ACC112 (cell line): ENCODE results near the gene TMEM9.
A peak's percentile ranks its signal among the peaks of the same experiment; 100 is the strongest.

ENCODE experiments used
- H2AFZ ChIP-seq: fragments of 200-600 bp; sonication (generic); one replicate; pipeline ENCODE4 v1.6.0; 2017; ENCODE audit warnings: antibody characterized with exemption, low read length; ENCODE audit not compliant: unreplicated experiment
- H3K27ac ChIP-seq: fragments of 200-600 bp; sonication (generic); 2 replicates; pipeline ENCODE4 v1.5.1; 2014; ENCODE audit warnings: low read depth, mild to moderate bottlenecking, antibody characterized with exemption, low read length, moderate library complexity
- H3K27me3 ChIP-seq: fragments of 200-600 bp; sonication (generic); 2 replicates; pipeline ENCODE4 v1.6.1; 2014; ENCODE audit warnings: mild to moderate bottlenecking, antibody characterized with exemption, low read length, moderate library complexity, mixed read lengths; ENCODE audit not compliant: insufficient read depth
- H3K36me3 ChIP-seq: fragments of 200-600 bp; sonication (generic); 2 replicates; pipeline ENCODE4 v1.6.1; 2016; ENCODE audit warnings: mild to moderate bottlenecking, antibody characterized with exemption, low read length, moderate library complexity, mixed read lengths; ENCODE audit not compliant: insufficient read depth
- H3K4me1 ChIP-seq: fragments of 200-600 bp; sonication (generic); one replicate; pipeline ENCODE4 v1.6.1; 2016; ENCODE audit warnings: low read length, mixed read lengths; ENCODE audit not compliant: insufficient read depth, unreplicated experiment, control insufficient read depth
- H3K4me3 ChIP-seq: fragments of 200-600 bp; sonication (generic); 2 replicates; pipeline ENCODE4 v1.5.1; 2014; ENCODE audit warnings: mild to moderate bottlenecking, low read depth, low read length
- H3K79me2 ChIP-seq: fragments of 200-600 bp; sonication (generic); one replicate; pipeline ENCODE4 v1.6.0; 2016; ENCODE audit warnings: low read length; ENCODE audit not compliant: control insufficient read depth, unreplicated experiment, insufficient read depth

The TMEM9 gene

GRCh38 chr1:201185123-201185453 is 30.8 kb upstream of the TMEM9 start:
- Histone ChIP-seq H3K79me2 (no peaks in the 10 kb centered on the region), H3K36me3 (no peaks in the 10 kb centered on the region), H3K4me1 (peaks cover 13% of the 10 kb centered on the region), H3K27ac (no peak overlapping the region), H2AFZ (no peak overlapping the region), H3K4me3 (no peak overlapping the region), H3K27me3 (peaks cover 32% of the 10 kb centered on the region)

- H2AFZ ChIP-seq = peak overlapping the region; percentile 57
- H3K36me3 ChIP-seq = no peaks in the 10 kb centered on the region
- H3K27me3 ChIP-seq = peaks cover 37% of the 10 kb centered on the region
- no peak overlapping the region for H3K4me3 ChIP-seq
- peaks cover 13% of the 10 kb centered on the region for H3K4me1 ChIP-seq
- H3K27ac ChIP-seq = no peak overlapping the region
- H3K79me2 ChIP-seq = no peaks in the 10 kb centered on the region
These were observed 30.2 kb upstream of the TMEM9 start for GRCh38 chr1:201184307-201185122.

- H3K4me1 ChIP-seq = peaks cover 13% of the 10 kb centered on the region
- H3K27me3 ChIP-seq = peaks cover 44% of the 10 kb centered on the region
- no peak overlapping the region for H3K4me3 ChIP-seq
- no peaks in the 10 kb centered on the region for H3K36me3 ChIP-seq
- no peaks in the 10 kb centered on the region for H3K79me2 ChIP-seq
- no peak overlapping the region for H2AFZ ChIP-seq
- no peak overlapping the region for H3K27ac ChIP-seq
These were observed 29.5 kb upstream of the TMEM9 start for GRCh38 chr1:201183753-201184152.

GRCh38 chr1:201183209-201183608 is 28.9 kb upstream of the TMEM9 start:
- no peak overlapping the region for H3K27ac ChIP-seq
- H3K36me3 ChIP-seq = no peaks in the 10 kb centered on the region
- H3K4me1 ChIP-seq = peaks cover 13% of the 10 kb centered on the region
- H3K4me3 ChIP-seq = no peak overlapping the region
- H3K79me2 ChIP-seq = no peaks in the 10 kb centered on the region
- no peak overlapping the region for H2AFZ ChIP-seq
- peaks cover 45% of the 10 kb centered on the region for H3K27me3 ChIP-seq

GRCh38 chr1:201181726-201182125 is 27.5 kb upstream of the TMEM9 start:
- H3K4me1 ChIP-seq = peaks cover 13% of the 10 kb centered on the region
- H3K36me3 ChIP-seq = no peaks in the 10 kb centered on the region
- no peak overlapping the region for H3K4me3 ChIP-seq
- H3K27ac ChIP-seq = no peak overlapping the region
- no peak overlapping the region for H2AFZ ChIP-seq
- H3K27me3 ChIP-seq = peaks cover 45% of the 10 kb centered on the region
- H3K79me2 ChIP-seq = no peaks in the 10 kb centered on the region

GRCh38 chr1:201181323-201181722 is 27.0 kb upstream of the TMEM9 start:
- Histone ChIP-seq H2AFZ (no peak overlapping the region), H3K4me1 (peaks cover 13% of the 10 kb centered on the region), H3K27me3 (peaks cover 45% of the 10 kb centered on the region), H3K79me2 (no peaks in the 10 kb centered on the region), H3K36me3 (no peaks in the 10 kb centered on the region), H3K27ac (no peak overlapping the region), H3K4me3 (no peak overlapping the region)

GRCh38 chr1:201180901-201181300 is 26.6 kb upstream of the TMEM9 start:
- Histone ChIP-seq H3K27me3 (peaks cover 45% of the 10 kb centered on the region), H3K4me1 (peaks cover 13% of the 10 kb centered on the region), H3K79me2 (no peaks in the 10 kb centered on the region), H3K36me3 (no peaks in the 10 kb centered on the region), H3K27ac (no peak overlapping the region), H3K4me3 (no peak overlapping the region), H2AFZ (no peak overlapping the region)

- Histone ChIP-seq H3K4me1 (peaks cover 9% of the 10 kb centered on the region), H3K4me3 (no peak overlapping the region), H2AFZ (no peak overlapping the region), H3K36me3 (no peaks in the 10 kb centered on the region), H3K27ac (no peak overlapping the region), H3K79me2 (no peaks in the 10 kb centered on the region), H3K27me3 (peaks cover 45% of the 10 kb centered on the region)
These were observed 25.9 kb upstream of the TMEM9 start for GRCh38 chr1:201180141-201180540.

GRCh38 chr1:201178718-201179117 is 24.4 kb upstream of the TMEM9 start:
- H3K79me2 ChIP-seq = no peaks in the 10 kb centered on the region
- H2AFZ ChIP-seq = no peak overlapping the region
- H3K27me3 ChIP-seq = peaks cover 44% of the 10 kb centered on the region
- no peaks in the 10 kb centered on the region for H3K36me3 ChIP-seq
- no peaks in the 10 kb centered on the region for H3K4me1 ChIP-seq
- H3K4me3 ChIP-seq = no peak overlapping the region
- no peak overlapping the region for H3K27ac ChIP-seq

GRCh38 chr1:201176940-201177339 is 22.7 kb upstream of the TMEM9 start:
- Histone ChIP-seq H3K4me1 (no peaks in the 10 kb centered on the region), H3K4me3 (no peak overlapping the region), H2AFZ (no peak overlapping the region), H3K36me3 (no peaks in the 10 kb centered on the region), H3K79me2 (no peaks in the 10 kb centered on the region), H3K27me3 (peaks cover 32% of the 10 kb centered on the region), H3K27ac (no peak overlapping the region)

GRCh38 chr1:201175820-201176500 is 21.7 kb upstream of the TMEM9 start:
- Histone ChIP-seq H2AFZ (no peak overlapping the region), H3K79me2 (no peaks in the 10 kb centered on the region)

More at GRCh38 chr1:201175820-201176500, 21.7 kb upstream of the TMEM9 start:
- H3K36me3 ChIP-seq = no peaks in the 10 kb centered on the region
- H3K4me3 ChIP-seq = no peak overlapping the region
- H3K4me1 ChIP-seq = no peaks in the 10 kb centered on the region
- peaks cover 22% of the 10 kb centered on the region for H3K27me3 ChIP-seq
- no peak overlapping the region for H3K27ac ChIP-seq
